Smooth muscle cell of the brain vasculature (primary cell): Measurements from ENCODE around the gene TRPM3.

ENCODE experiments used
- DNase-seq: peaks from one replicate; pipeline ENCODE4 v3.0.0-alpha.2; 2012; ENCODE audit warnings: low read depth, low spot score

Gene TRPM3

GRCh38 chr9:70586476-70586875 is 534.9 kb downstream of the TRPM3 start:
- no peak for DNase-seq

GRCh38 chr9:70581955-70582350 is 539.5 kb downstream of the TRPM3 start:
- DNase-seq = no peak

GRCh38 chr9:70581214-70581954 is 540.0 kb downstream of the TRPM3 start:
- DNase-seq = no peak

GRCh38 chr9:70580606-70581195 is 540.7 kb downstream of the TRPM3 start:
- DNase-seq = no peak

- no peak for DNase-seq
Measured at GRCh38 chr9:70579686-70580085, 541.7 kb downstream of the TRPM3 start.

- DNase-seq = no peak
Measured at GRCh38 chr9:70578720-70579119, 542.7 kb downstream of the TRPM3 start.

GRCh38 chr9:70577671-70578070 is 543.8 kb downstream of the TRPM3 start:
- no peak for DNase-seq

- no peak for DNase-seq
Measured at GRCh38 chr9:70576116-70576515, 545.3 kb downstream of the TRPM3 start.

GRCh38 chr9:70574151-70574837 is 547.1 kb downstream of the TRPM3 start:
- DNase-seq = no peak

- DNase-seq = no peak
Measured at GRCh38 chr9:70573308-70573707, 548.1 kb downstream of the TRPM3 start.

- DNase-seq = no peak
Measured at GRCh38 chr9:70571258-70571657, 550.2 kb downstream of the TRPM3 start.

GRCh38 chr9:70569791-70570190 is 551.6 kb downstream of the TRPM3 start:
- DNase-seq = no peak

GRCh38 chr9:70569070-70569772 is 552.2 kb downstream of the TRPM3 start:
- no peak for DNase-seq

- no peak for DNase-seq
Measured at GRCh38 chr9:70567511-70567910, 553.9 kb downstream of the TRPM3 start.

- DNase-seq = no peak
Measured at GRCh38 chr9:70566751-70567150, 554.7 kb downstream of the TRPM3 start.

GRCh38 chr9:70566066-70566465 is 555.4 kb downstream of the TRPM3 start:
- no peak for DNase-seq

- no peak for DNase-seq
Measured at GRCh38 chr9:70564468-70565335, 556.7 kb downstream of the TRPM3 start.

- no peak for DNase-seq
Measured at GRCh38 chr9:70563431-70564204, 557.8 kb downstream of the TRPM3 start.

- no peak for DNase-seq
Measured at GRCh38 chr9:70563010-70563409, 558.4 kb downstream of the TRPM3 start.

- no peak for DNase-seq
Measured at GRCh38 chr9:70561786-70562395, 559.5 kb downstream of the TRPM3 start.
